Measurements from ENCODE around the gene ARHGAP30.

DNA sequence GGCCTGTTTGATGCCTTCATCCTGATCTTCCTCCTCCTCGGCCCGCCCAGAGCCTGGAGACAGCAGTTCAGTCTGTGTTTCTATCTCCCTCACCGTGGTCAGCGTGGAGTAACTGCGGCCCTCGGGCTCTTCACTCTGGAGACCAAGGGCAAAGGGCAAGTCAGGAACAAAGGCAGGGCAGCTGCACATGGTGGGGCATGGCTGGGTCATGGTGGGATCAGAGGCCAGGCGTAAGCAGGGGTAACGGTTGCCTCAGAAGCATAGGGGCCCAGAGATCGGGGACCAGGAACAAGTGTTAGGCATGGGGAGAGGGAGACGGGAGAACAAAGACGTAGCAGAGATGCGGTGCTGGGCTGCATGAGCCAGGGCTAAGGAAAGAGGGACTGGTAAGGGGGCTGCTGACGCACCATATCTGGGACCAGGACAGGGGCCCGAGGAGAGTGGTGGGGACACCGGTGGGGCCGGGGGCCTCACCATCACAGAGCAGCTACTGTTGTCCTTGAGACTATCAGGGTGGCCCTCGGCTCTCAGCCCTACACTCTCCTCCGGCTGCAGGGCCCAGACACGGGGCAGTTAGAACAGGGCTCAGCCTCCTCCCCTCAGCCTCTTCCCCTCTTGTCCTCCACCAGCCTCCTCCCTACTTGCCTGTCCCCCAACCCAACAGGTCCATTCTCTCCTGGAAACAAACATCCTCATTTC lies 3.2 kb upstream of the ARHGAP30 start:
- TF ChIP-seq, protein P1, sequence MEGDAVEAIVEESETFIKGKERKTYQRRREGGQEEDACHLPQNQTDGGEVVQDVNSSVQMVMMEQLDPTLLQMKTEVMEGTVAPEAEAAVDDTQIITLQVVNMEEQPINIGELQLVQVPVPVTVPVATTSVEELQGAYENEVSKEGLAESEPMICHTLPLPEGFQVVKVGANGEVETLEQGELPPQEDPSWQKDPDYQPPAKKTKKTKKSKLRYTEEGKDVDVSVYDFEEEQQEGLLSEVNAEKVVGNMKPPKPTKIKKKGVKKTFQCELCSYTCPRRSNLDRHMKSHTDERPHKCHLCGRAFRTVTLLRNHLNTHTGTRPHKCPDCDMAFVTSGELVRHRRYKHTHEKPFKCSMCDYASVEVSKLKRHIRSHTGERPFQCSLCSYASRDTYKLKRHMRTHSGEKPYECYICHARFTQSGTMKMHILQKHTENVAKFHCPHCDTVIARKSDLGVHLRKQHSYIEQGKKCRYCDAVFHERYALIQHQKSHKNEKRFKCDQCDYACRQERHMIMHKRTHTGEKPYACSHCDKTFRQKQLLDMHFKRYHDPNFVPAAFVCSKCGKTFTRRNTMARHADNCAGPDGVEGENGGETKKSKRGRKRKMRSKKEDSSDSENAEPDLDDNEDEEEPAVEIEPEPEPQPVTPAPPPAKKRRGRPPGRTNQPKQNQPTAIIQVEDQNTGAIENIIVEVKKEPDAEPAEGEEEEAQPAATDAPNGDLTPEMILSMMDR (conservative IDR thresholded peaks at IDR 0.05; ENCODE audit: low read depth, low read length) = no peak
- TF ChIP-seq EZH2 (IDR thresholded peaks at IDR 0.05; ENCODE audit: low read length, unreplicated experiment) = no peak

All from PC-3 (cell line).